Measurements from ENCODE around the gene NLGN1.

The NLGN1 gene

GRCh38 chr3:173396191-173397041 is 1.1 kb upstream of the NLGN1 start:
- no peak overlapping the region for H3K27ac ChIP-seq (ENCODE audit: low read length)
- H3K4me1 ChIP-seq (ENCODE audit: control insufficient read depth, insufficient read depth, low read length): no peaks in the 10 kb centered on the region
- DNase-seq (ENCODE audit: low read depth, low spot score): no peak
- H3K27me3 ChIP-seq (ENCODE audit: control insufficient read depth, insufficient read depth, low read length): peaks cover 4% of the 10 kb centered on the region; the same call in 1 of the 2 replicates
- no peaks in the 10 kb centered on the region for H3K9me3 ChIP-seq (ENCODE audit: control insufficient read depth, insufficient read depth, low read length)
- WGBS (ENCODE audit: insufficient coverage, insufficient read length): no CpG with 5 or more reads among the region's 29 CpGs
- H3K4me3 ChIP-seq (ENCODE audit: low read length): peak overlapping the region; percentile 97; the same call in 1 of the 2 replicates
- H3K36me3 ChIP-seq (ENCODE audit: control insufficient read depth, insufficient read depth, low read length): no peaks in the 10 kb centered on the region

GRCh38 chr3:173398111-173398479 is 551 bp downstream of the NLGN1 start:
- no CpG with 5 or more reads among the region's 15 CpGs for WGBS (ENCODE audit: insufficient coverage, insufficient read length)
- Histone ChIP-seq H3K27me3 (ENCODE audit: control insufficient read depth, insufficient read depth, low read length) (peaks cover 4% of the 10 kb centered on the region; the same call in 1 of the 2 replicates), H3K36me3 (ENCODE audit: control insufficient read depth, insufficient read depth, low read length) (no peaks in the 10 kb centered on the region), H3K9me3 (ENCODE audit: control insufficient read depth, insufficient read depth, low read length) (no peaks in the 10 kb centered on the region), H3K4me3 (ENCODE audit: low read length) (peak overlapping the region; percentile 98; the same call in 1 of the 2 replicates), H3K27ac (ENCODE audit: low read length) (no peak overlapping the region), H3K4me1 (ENCODE audit: control insufficient read depth, insufficient read depth, low read length) (no peaks in the 10 kb centered on the region)
- DNase-seq (ENCODE audit: low read depth, low spot score): no peak

- H3K4me1 ChIP-seq (ENCODE audit: control insufficient read depth, insufficient read depth, low read length): no peaks in the 10 kb centered on the region
- H3K27me3 ChIP-seq (ENCODE audit: control insufficient read depth, insufficient read depth, low read length): peaks cover 4% of the 10 kb centered on the region; the same call in 1 of the 2 replicates
- H3K4me3 ChIP-seq (ENCODE audit: low read length): no peak overlapping the region
- no peak overlapping the region for H3K27ac ChIP-seq (ENCODE audit: low read length)
- WGBS (ENCODE audit: insufficient coverage, insufficient read length): no CpG with 5 or more reads among the region's 1 CpG
- H3K36me3 ChIP-seq (ENCODE audit: control insufficient read depth, insufficient read depth, low read length): no peaks in the 10 kb centered on the region
- no peaks in the 10 kb centered on the region for H3K9me3 ChIP-seq (ENCODE audit: control insufficient read depth, insufficient read depth, low read length)
- DNase-seq (ENCODE audit: low read depth, low spot score): no peak
These were observed 1.5 kb downstream of the NLGN1 start for GRCh38 chr3:173399044-173399443.

- WGBS (ENCODE audit: insufficient coverage, insufficient read length): no CpG with 5 or more reads among the region's 3 CpGs
- Histone ChIP-seq H3K4me3 (ENCODE audit: low read length) (no peak overlapping the region), H3K27ac (ENCODE audit: low read length) (no peak overlapping the region), H3K4me1 (ENCODE audit: control insufficient read depth, insufficient read depth, low read length) (no peaks in the 10 kb centered on the region), H3K9me3 (ENCODE audit: control insufficient read depth, insufficient read depth, low read length) (no peaks in the 10 kb centered on the region), H3K36me3 (ENCODE audit: control insufficient read depth, insufficient read depth, low read length) (no peaks in the 10 kb centered on the region), H3K27me3 (ENCODE audit: control insufficient read depth, insufficient read depth, low read length) (peaks cover 1% of the 10 kb centered on the region; the same call in 1 of the 2 replicates)
- DNase-seq (ENCODE audit: low read depth, low spot score): no peak
These were observed 3.8 kb downstream of the NLGN1 start for GRCh38 chr3:173401369-173401768.

GRCh38 chr3:173402656-173403055 is 5.1 kb downstream of the NLGN1 start:
- no CpG with 5 or more reads among the region's 2 CpGs for WGBS (ENCODE audit: insufficient coverage, insufficient read length)
- Histone ChIP-seq H3K36me3 (ENCODE audit: control insufficient read depth, insufficient read depth, low read length) (no peaks in the 10 kb centered on the region), H3K27me3 (ENCODE audit: control insufficient read depth, insufficient read depth, low read length) (no peaks in the 10 kb centered on the region), H3K9me3 (ENCODE audit: control insufficient read depth, insufficient read depth, low read length) (no peaks in the 10 kb centered on the region), H3K27ac (ENCODE audit: low read length) (no peak overlapping the region), H3K4me3 (ENCODE audit: low read length) (no peak overlapping the region), H3K4me1 (ENCODE audit: control insufficient read depth, insufficient read depth, low read length) (no peaks in the 10 kb centered on the region)
- no peak for DNase-seq (ENCODE audit: low read depth, low spot score)

- no peaks in the 10 kb centered on the region for H3K4me1 ChIP-seq (ENCODE audit: control insufficient read depth, insufficient read depth, low read length)
- no peak overlapping the region for H3K4me3 ChIP-seq (ENCODE audit: low read length)
- H3K27me3 ChIP-seq (ENCODE audit: control insufficient read depth, insufficient read depth, low read length): no peaks in the 10 kb centered on the region
- no peak for DNase-seq (ENCODE audit: low read depth, low spot score)
- H3K9me3 ChIP-seq (ENCODE audit: control insufficient read depth, insufficient read depth, low read length): no peaks in the 10 kb centered on the region
- no peak overlapping the region for H3K27ac ChIP-seq (ENCODE audit: low read length)
- H3K36me3 ChIP-seq (ENCODE audit: control insufficient read depth, insufficient read depth, low read length): no peaks in the 10 kb centered on the region
- WGBS (ENCODE audit: insufficient coverage, insufficient read length): no CpG with 5 or more reads among the region's 1 CpG
These were observed 5.8 kb downstream of the NLGN1 start for GRCh38 chr3:173403376-173403775.

- H3K36me3 ChIP-seq (ENCODE audit: control insufficient read depth, insufficient read depth, low read length): no peaks in the 10 kb centered on the region
These were observed 6.6 kb downstream of the NLGN1 start for GRCh38 chr3:173404156-173404555.

GRCh38 chr3:173410436-173410835 is 12.9 kb downstream of the NLGN1 start:
- DNase-seq (ENCODE audit: low read depth, low spot score): no peak
- Histone ChIP-seq H3K9me3 (ENCODE audit: control insufficient read depth, insufficient read depth, low read length) (no peaks in the 10 kb centered on the region), H3K4me1 (ENCODE audit: control insufficient read depth, insufficient read depth, low read length) (peaks cover 1% of the 10 kb centered on the region; the same call in 1 of the 2 replicates), H3K27me3 (ENCODE audit: control insufficient read depth, insufficient read depth, low read length) (no peaks in the 10 kb centered on the region), H3K27ac (ENCODE audit: low read length) (no peak overlapping the region), H3K36me3 (ENCODE audit: control insufficient read depth, insufficient read depth, low read length) (no peaks in the 10 kb centered on the region), H3K4me3 (ENCODE audit: low read length) (no peak overlapping the region)

More at GRCh38 chr3:173404156-173404555, 6.6 kb downstream of the NLGN1 start:
- Histone ChIP-seq H3K27me3 (ENCODE audit: control insufficient read depth, insufficient read depth, low read length) (no peaks in the 10 kb centered on the region), H3K27ac (ENCODE audit: low read length) (no peak overlapping the region), H3K9me3 (ENCODE audit: control insufficient read depth, insufficient read depth, low read length) (no peaks in the 10 kb centered on the region), H3K4me1 (ENCODE audit: control insufficient read depth, insufficient read depth, low read length) (no peaks in the 10 kb centered on the region), H3K4me3 (ENCODE audit: low read length) (no peak overlapping the region)
- WGBS (ENCODE audit: insufficient coverage, insufficient read length): no CpG with 5 or more reads among the region's 1 CpG
- DNase-seq (ENCODE audit: low read depth, low spot score): no peak

- Histone ChIP-seq H3K27me3 (ENCODE audit: control insufficient read depth, insufficient read depth, low read length) (no peaks in the 10 kb centered on the region), H3K4me1 (ENCODE audit: control insufficient read depth, insufficient read depth, low read length) (peaks cover 1% of the 10 kb centered on the region; the same call in 1 of the 2 replicates), H3K9me3 (ENCODE audit: control insufficient read depth, insufficient read depth, low read length) (no peaks in the 10 kb centered on the region), H3K36me3 (ENCODE audit: control insufficient read depth, insufficient read depth, low read length) (no peaks in the 10 kb centered on the region), H3K4me3 (ENCODE audit: low read length) (no peak overlapping the region), H3K27ac (ENCODE audit: low read length) (no peak overlapping the region)
- DNase-seq (ENCODE audit: low read depth, low spot score): no peak
- WGBS (ENCODE audit: insufficient coverage, insufficient read length): no CpG with 5 or more reads among the region's 1 CpG
These were observed 13.3 kb downstream of the NLGN1 start for GRCh38 chr3:173410849-173411248.

- H3K36me3 ChIP-seq (ENCODE audit: control insufficient read depth, insufficient read depth, low read length): no peaks in the 10 kb centered on the region
- peaks cover 1% of the 10 kb centered on the region; the same call in 1 of the 2 replicates for H3K4me1 ChIP-seq (ENCODE audit: control insufficient read depth, insufficient read depth, low read length)
- no CpG with 5 or more reads among the region's 5 CpGs for WGBS (ENCODE audit: insufficient coverage, insufficient read length)
- no peak for DNase-seq (ENCODE audit: low read depth, low spot score)
- H3K4me3 ChIP-seq (ENCODE audit: low read length): no peak overlapping the region
- no peaks in the 10 kb centered on the region for H3K27me3 ChIP-seq (ENCODE audit: control insufficient read depth, insufficient read depth, low read length)
- H3K9me3 ChIP-seq (ENCODE audit: control insufficient read depth, insufficient read depth, low read length): no peaks in the 10 kb centered on the region
- H3K27ac ChIP-seq (ENCODE audit: low read length): no peak overlapping the region
These were observed 13.9 kb downstream of the NLGN1 start for GRCh38 chr3:173411375-173411973.
